ENCODE data around the gene FAM13C.

DNA sequence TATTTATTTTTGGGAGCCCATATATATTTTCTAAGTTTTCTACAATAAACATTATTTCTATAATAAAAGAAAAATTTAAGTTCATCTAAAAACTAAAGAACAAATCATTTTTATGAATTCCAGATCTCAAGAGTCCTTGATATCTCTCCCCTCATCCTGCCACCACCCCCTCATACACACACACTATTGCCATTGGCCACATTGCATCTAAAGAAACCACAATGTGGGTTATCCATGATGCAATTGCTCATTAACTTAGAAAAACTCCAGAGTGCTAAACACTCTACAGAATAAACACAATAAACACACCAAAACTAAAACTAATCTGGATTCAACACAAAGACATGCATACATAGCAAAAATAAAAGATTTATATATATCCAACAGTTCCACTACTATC lies 37.8 kb downstream of the FAM13C start:
- TF ChIP-seq, protein P1, sequence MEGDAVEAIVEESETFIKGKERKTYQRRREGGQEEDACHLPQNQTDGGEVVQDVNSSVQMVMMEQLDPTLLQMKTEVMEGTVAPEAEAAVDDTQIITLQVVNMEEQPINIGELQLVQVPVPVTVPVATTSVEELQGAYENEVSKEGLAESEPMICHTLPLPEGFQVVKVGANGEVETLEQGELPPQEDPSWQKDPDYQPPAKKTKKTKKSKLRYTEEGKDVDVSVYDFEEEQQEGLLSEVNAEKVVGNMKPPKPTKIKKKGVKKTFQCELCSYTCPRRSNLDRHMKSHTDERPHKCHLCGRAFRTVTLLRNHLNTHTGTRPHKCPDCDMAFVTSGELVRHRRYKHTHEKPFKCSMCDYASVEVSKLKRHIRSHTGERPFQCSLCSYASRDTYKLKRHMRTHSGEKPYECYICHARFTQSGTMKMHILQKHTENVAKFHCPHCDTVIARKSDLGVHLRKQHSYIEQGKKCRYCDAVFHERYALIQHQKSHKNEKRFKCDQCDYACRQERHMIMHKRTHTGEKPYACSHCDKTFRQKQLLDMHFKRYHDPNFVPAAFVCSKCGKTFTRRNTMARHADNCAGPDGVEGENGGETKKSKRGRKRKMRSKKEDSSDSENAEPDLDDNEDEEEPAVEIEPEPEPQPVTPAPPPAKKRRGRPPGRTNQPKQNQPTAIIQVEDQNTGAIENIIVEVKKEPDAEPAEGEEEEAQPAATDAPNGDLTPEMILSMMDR (IDR thresholded peaks at IDR 0.05): no peak
- TF ChIP-seq POLR2A (IDR thresholded peaks at IDR 0.05): no peak

Measured in Peyer's patch (tissue), 4 donors.